HepG2 (cell line): ENCODE measurements around the gene LCN2. TPM values are rescaled to one million over a fixed set of nuclear protein-coding genes. Genes with fewer than 3 reads are reported as not detected.

ENCODE experiments used
- ARHGAP35 ChIP-seq: sonication (generic); formaldehyde crosslinking; IDR thresholded peaks from 2 replicates; pipeline ENCODE4 v1.9.0; 2022; ENCODE audit warnings: mild to moderate bottlenecking, inconsistent platforms, moderate library complexity, missing genetic modification reagents, borderline replicate concordance
- ARNT2 ChIP-seq: sonication (generic); formaldehyde crosslinking; IDR thresholded peaks from 2 replicates; pipeline ENCODE4 v1.8.0; 2022; ENCODE audit warnings: mild to moderate bottlenecking, low read depth, missing genetic modification reagents, moderate library complexity
- CCDC6 ChIP-seq: sonication (generic); formaldehyde crosslinking; IDR thresholded peaks from 2 replicates; pipeline ENCODE4 v1.8.1; 2022; ENCODE audit warnings: mild to moderate bottlenecking, missing genetic modification reagents, moderate library complexity
- FOSL1 ChIP-seq: sonication (generic); formaldehyde crosslinking; IDR thresholded peaks from 2 replicates; pipeline ENCODE4 v1.9.0; 2021; ENCODE audit warnings: missing genetic modification reagents, borderline replicate concordance
- FOXA1 ChIP-seq, 2 experiments: fragments of 450-650 bp in 1 of 2; sonication (generic) in 1 of 2; formaldehyde crosslinking in 1 of 2; IDR thresholded peaks; 2 replicates each; pipeline versions ENCODE4 v1.4.0 to v1.6.1; 2016 to 2020; ENCODE audit warnings: missing genetic modification reagents in 1 of 2
- HIC2 ChIP-seq: sonication (generic); formaldehyde crosslinking; IDR thresholded peaks from 2 replicates; pipeline ENCODE4 v1.9.0; 2022; ENCODE audit warnings: low read depth, missing genetic modification reagents
- IKZF5 ChIP-seq: IDR thresholded peaks from 2 replicates; pipeline ENCODE4 v1.6.1; 2018; ENCODE audit warnings: missing genetic modification reagents, mild to moderate bottlenecking, missing compliant biosample characterization
- MBNL3 ChIP-seq: fragments of 250-450 bp; sonication (Bioruptor Pico); conservative IDR thresholded peaks from 2 replicates; pipeline ENCODE4 v1.8.0; 2022; ENCODE audit warnings: mild to moderate bottlenecking, inconsistent platforms
- MLX ChIP-seq: IDR thresholded peaks from 2 replicates; pipeline ENCODE4 v1.6.1; 2016
- NCOR1 ChIP-seq: fragments of 200-600 bp; sonication (generic); IDR thresholded peaks from 2 replicates; pipeline ENCODE4 v1.7.0; 2017; ENCODE audit warnings: antibody characterized with exemption, low read length, borderline replicate concordance
- PATZ1 ChIP-seq: sonication (generic); formaldehyde crosslinking; IDR thresholded peaks from 2 replicates; pipeline ENCODE4 v1.4.0; 2020; ENCODE audit warnings: missing genetic modification reagents
- PCBP2 ChIP-seq: fragments of 200-400 bp; formaldehyde crosslinking; optimal IDR thresholded peaks from 2 replicates; pipeline ENCODE3; 2018; ENCODE audit warnings: low read length, low read depth; ENCODE audit not compliant: poor library complexity, severe bottlenecking
- RNF2 ChIP-seq: fragments of 450-650 bp; conservative IDR thresholded peaks from 2 replicates; pipeline ENCODE4 v1.6.1; 2016; ENCODE audit warnings: low read depth
- SIX4 ChIP-seq: sonication (generic); formaldehyde crosslinking; IDR thresholded peaks from 2 replicates; pipeline ENCODE4 v1.4.0; 2020; ENCODE audit warnings: missing genetic modification reagents
- SKIL ChIP-seq: sonication (generic); formaldehyde crosslinking; IDR thresholded peaks from 2 replicates; pipeline ENCODE4 v1.8.0; 2022; ENCODE audit warnings: missing genetic modification reagents, mild to moderate bottlenecking, moderate library complexity, borderline replicate concordance
- ZC3H13 ChIP-seq: sonication (generic); formaldehyde crosslinking; IDR thresholded peaks from 2 replicates; pipeline ENCODE4 v1.8.1; 2023; ENCODE audit warnings: mild to moderate bottlenecking, missing genetic modification reagents, moderate library complexity
- ZNF280B ChIP-seq: sonication (generic); formaldehyde crosslinking; IDR thresholded peaks from 2 replicates; pipeline ENCODE4 v1.5.0; 2020; ENCODE audit warnings: missing genetic modification reagents, mild to moderate bottlenecking, borderline replicate concordance
- ZNF329 ChIP-seq: sonication (generic); formaldehyde crosslinking; IDR thresholded peaks from 2 replicates; pipeline ENCODE4 v1.9.0; 2021; ENCODE audit warnings: low read depth, mild to moderate bottlenecking, missing genetic modification reagents
- ZNF878 ChIP-seq: sonication (generic); formaldehyde crosslinking; IDR thresholded peaks from 2 replicates; pipeline ENCODE4 v1.8.1; 2023; ENCODE audit warnings: mild to moderate bottlenecking, missing genetic modification reagents, moderate library complexity
- polyA plus RNA-seq, 8 experiments: library from polyadenylated mRNA; depleted of rRNA in 3 of 8; stranded (reverse) in 7 of 8; unstranded in 1 of 8; fragments of >200 nt; fragmentation: Illumina TruSeq in 4 of 8; extraction: Trizol in 4 of 8; gene quantifications; 2 replicates each; pipeline versions ENCODE4 v1.2.1 to v1.2.3, GENCODE V29; 2011 to 2016; ENCODE audit warnings: low read depth in 4 of 8, missing spikeins in 1 of 8, mixed read lengths in 1 of 8; ENCODE audit not compliant: insufficient read depth in 1 of 8
- total RNA-seq, 5 experiments: library from RNA; depleted of rRNA; stranded (reverse); fragments of >200 nt; fragmentation: Illumina TruSeq; extraction: Trizol; gene quantifications; 2 replicates each; pipeline ENCODE4 v1.2.3, GENCODE V29; 2016; ENCODE audit warnings: low read depth in 1 of 5

LCN2 gene
- total and polyA plus RNA-seq, 2 of the 13 experiments (the other 11 are each of a cell fraction or from before 2014, with no cell fraction given), result 0.38 to 1.4 TPM

- TF ChIP-seq HIC2 (CRISPR knock-in tag) (peak; percentile 97), ZNF878 (CRISPR knock-in tag) (peak; percentile 74; the same call in 1 of the 2 replicates), ARHGAP35 (CRISPR knock-in tag) (no peak), IKZF5 (peak; percentile 86), ZC3H13 (CRISPR knock-in tag) (0 out of 2 replicates have a peak, but pooled peaks have one; percentile 27), CCDC6 (CRISPR knock-in tag) (0 out of 2 replicates have a peak, but pooled peaks have one; percentile 47), NCOR1 (peak; percentile 23; the same call in 1 of the 2 replicates), FOSL1 (CRISPR knock-in tag) (no peak), ARNT2 (CRISPR knock-in tag) (no peak), PCBP2 (no peak), MLX (CRISPR knock-in tag) (peak; percentile 84), SKIL (CRISPR knock-in tag) (peak; percentile 78), PATZ1 (CRISPR knock-in tag) (peak; percentile 84), ZNF280B (CRISPR knock-in tag) (0 out of 2 replicates have a peak, but pooled peaks have one; percentile 34), SIX4 (0 out of 2 replicates have a peak, but pooled peaks have one; percentile 41), RNF2 (0 out of 2 replicates have a peak, but pooled peaks have one; percentile 38), ZNF329 (CRISPR knock-in tag) (0 out of 2 replicates have a peak, but pooled peaks have one; percentile 25), MBNL3 (CRISPR knock-in tag) (no peak), FOXA1 (IDR thresholded peaks at IDR 0.05) (no peak), FOXA1 (CRISPR knock-in tag; IDR thresholded peaks at IDR 0.05) (peak; percentile 10; the same call in 1 of the 2 replicates)
These were observed 45.1 kb upstream of the LCN2 start (continued) for GRCh38 chr9:128104171-128104618.
